ENCODE data around the gene PLPPR4. TPM values are rescaled to one million over a fixed set of nuclear protein-coding genes. Genes with fewer than 3 reads are reported as not detected.
A peak's percentile ranks its signal among the peaks of the same experiment; 100 is the strongest.

The PLPPR4 gene
- total RNA-seq, 1 donor, result 2.2 TPM

- TF ChIP-seq CTCF (IDR thresholded peaks at IDR 0.05; ENCODE audit: insufficient read depth, low read depth, low read length), result no peak
- DNase-seq (ENCODE audit: low read depth), result no peak
- H3K4me3 ChIP-seq (ENCODE audit: low read depth, low read length), result no peak overlapping the region
These were observed 41.3 kb downstream of the PLPPR4 start for GRCh38 chr1:99305626-99306025.

GRCh38 chr1:99306056-99306455 is 41.8 kb downstream of the PLPPR4 start:
- no peak overlapping the region for H3K4me3 ChIP-seq (ENCODE audit: low read depth, low read length)
- TF ChIP-seq CTCF (IDR thresholded peaks at IDR 0.05; ENCODE audit: insufficient read depth, low read depth, low read length), result no peak
- no peak for DNase-seq (ENCODE audit: low read depth)

GRCh38 chr1:99306644-99307043 is 42.4 kb downstream of the PLPPR4 start:
- TF ChIP-seq CTCF (IDR thresholded peaks at IDR 0.05; ENCODE audit: insufficient read depth, low read depth, low read length), result no peak
- no peak overlapping the region for H3K4me3 ChIP-seq (ENCODE audit: low read depth, low read length)
- no peak for DNase-seq (ENCODE audit: low read depth)

- no peak for TF ChIP-seq CTCF (IDR thresholded peaks at IDR 0.05; ENCODE audit: insufficient read depth, low read depth, low read length)
- no peak overlapping the region for H3K4me3 ChIP-seq (ENCODE audit: low read depth, low read length)
- no peak for DNase-seq (ENCODE audit: low read depth)
These were observed 51.0 kb downstream of the PLPPR4 start for GRCh38 chr1:99315305-99315704.

- peak; percentile 51 for TF ChIP-seq CTCF (IDR thresholded peaks at IDR 0.05; ENCODE audit: insufficient read depth, low read depth, low read length)
- no peak overlapping the region for H3K4me3 ChIP-seq (ENCODE audit: low read depth, low read length)
- DNase-seq (ENCODE audit: low read depth), result no peak
These were observed 62.1 kb downstream of the PLPPR4 start for GRCh38 chr1:99326215-99326949.

- no peak for TF ChIP-seq CTCF (IDR thresholded peaks at IDR 0.05; ENCODE audit: insufficient read depth, low read depth, low read length)
- no peak for DNase-seq (ENCODE audit: low read depth)
- H3K4me3 ChIP-seq (ENCODE audit: low read depth, low read length), result no peak overlapping the region
These were observed 63.1 kb downstream of the PLPPR4 start for GRCh38 chr1:99327357-99327756.

GRCh38 chr1:99328171-99328570 is 63.9 kb downstream of the PLPPR4 start:
- DNase-seq (ENCODE audit: low read depth), result no peak
- no peak overlapping the region for H3K4me3 ChIP-seq (ENCODE audit: low read depth, low read length)
- no peak for TF ChIP-seq CTCF (IDR thresholded peaks at IDR 0.05; ENCODE audit: insufficient read depth, low read depth, low read length)
